GM19238 (cell line): ENCODE results near the gene GAS2L1.
"Not testable (repeated sequence)": the region's sequence is repeated elsewhere in the genome, so short reads cannot be mapped to it uniquely, and the experiment has no call there.

Source experiments
- DNase-seq: peaks from one replicate; pipeline ENCODE4 v3.0.0; 2011; ENCODE audit warnings: low spot score; ENCODE audit not compliant: insufficient read length

Gene GAS2L1

GRCh38 chr22:29342177-29342576 is 35.7 kb downstream of the GAS2L1 start:
- no peak for DNase-seq

GRCh38 chr22:29342577-29343312 is 36.3 kb downstream of the GAS2L1 start:
- DNase-seq: no peak

- no peak for DNase-seq
Observed at GRCh38 chr22:29343313-29343805, 36.9 kb downstream of the GAS2L1 start.

GRCh38 chr22:29344137-29344536 is 37.7 kb downstream of the GAS2L1 start:
- DNase-seq: no peak

DNA sequence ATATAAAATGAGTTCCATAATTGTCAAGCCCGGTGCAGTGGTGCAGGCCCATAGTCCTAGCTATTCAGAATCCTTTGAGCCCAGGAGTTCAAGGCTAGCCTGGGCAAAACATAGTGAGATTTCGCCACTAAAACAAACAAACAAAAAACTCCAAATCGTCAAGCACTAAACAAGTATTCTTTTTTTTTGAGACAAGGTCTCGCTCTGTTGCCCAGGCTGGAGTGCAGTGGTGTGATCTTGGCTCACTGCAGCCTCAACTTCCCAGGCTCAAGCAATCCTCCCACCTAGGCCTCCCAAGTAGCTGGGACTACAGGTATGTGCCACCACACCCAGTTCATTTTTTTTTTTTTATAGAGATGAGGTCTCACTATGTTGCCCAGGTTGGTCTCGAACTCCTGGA is 38.4 kb downstream of the GAS2L1 start:
- not testable (repeated sequence) for DNase-seq

DNA sequence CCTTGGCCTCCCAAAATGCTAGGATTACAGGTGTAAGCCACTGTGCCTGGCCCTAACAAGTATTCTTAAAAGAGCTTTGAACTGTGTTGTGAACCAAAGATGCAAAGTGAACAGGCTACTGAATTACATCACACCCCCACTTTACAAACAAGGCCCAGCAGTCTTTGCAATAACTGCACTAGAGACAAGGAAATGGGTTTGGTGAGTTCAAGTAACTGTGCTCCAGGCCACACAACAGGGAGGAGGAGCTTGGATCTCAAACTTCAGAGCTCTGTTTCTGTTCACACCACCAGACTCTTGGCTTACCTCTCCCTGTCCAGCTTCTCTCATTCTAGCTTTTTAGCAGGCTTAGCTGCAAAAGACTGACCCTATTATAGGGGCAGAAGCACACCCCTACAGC is 39.5 kb downstream of the GAS2L1 start:
- DNase-seq: no peak

GRCh38 chr22:29346659-29347058 is 40.2 kb downstream of the GAS2L1 start:
- no peak for DNase-seq

DNA sequence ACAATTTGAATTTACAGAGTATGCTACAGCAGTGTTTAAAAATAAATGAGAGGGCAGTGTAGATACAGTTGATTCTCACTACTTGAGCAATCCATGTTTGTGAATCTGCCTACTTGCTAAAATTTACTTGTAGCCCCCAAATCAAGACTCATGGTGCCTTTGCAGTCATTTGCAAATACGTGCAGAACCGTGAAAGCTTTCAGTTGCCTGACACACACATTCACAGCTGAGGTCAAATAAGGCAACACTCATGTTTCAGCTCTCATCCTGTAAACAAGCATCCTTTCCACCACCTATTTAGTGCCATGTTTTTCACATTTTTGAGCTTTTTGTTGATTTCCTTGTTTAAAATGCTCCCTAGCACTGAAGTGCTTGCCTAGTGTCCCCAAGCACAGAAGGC is 41.6 kb downstream of the GAS2L1 start:
- no peak for DNase-seq

DNA sequence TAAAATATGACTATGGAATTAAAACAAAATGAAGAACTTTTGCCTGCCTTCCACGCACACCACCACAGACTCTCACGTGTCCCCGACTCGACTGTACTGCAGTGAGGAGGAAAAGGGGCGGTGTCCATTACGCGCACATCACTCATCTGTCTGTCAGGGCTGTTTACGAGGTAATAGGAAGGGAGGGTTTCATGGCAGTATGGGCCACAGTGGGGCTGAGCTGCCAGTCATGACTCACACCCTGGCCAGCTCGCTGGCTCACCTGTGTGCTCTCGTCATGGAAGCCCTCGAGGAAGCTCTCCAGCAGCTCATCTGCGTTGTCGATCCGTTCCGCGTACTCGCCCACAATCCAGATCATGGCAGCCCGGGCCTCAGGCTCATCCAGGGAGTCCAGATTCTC is 42.5 kb downstream of the GAS2L1 start:
- no peak for DNase-seq

DNA sequence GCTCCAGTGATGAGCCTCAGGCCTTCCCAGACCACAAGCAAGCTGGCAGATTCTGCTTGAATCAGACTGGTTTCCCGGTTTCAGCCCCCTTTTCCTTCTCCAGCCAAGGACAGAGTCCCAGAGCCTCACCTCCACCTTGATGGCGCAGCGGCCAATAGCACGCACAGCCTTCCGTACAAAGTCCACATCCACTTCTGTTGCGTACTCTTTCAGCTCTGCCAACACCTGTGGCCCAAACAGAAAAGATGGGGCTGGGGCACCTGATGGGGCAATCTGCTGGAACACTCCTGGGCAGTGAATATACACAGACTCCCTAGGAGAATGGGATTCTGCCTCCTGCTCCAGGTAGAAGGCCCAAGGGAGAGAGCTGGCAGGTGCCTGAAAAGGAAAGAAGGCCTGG is 44.6 kb downstream of the GAS2L1 start:
- no peak for DNase-seq

- DNase-seq: no peak
Observed at GRCh38 chr22:29351891-29352290, 45.4 kb downstream of the GAS2L1 start.

DNA sequence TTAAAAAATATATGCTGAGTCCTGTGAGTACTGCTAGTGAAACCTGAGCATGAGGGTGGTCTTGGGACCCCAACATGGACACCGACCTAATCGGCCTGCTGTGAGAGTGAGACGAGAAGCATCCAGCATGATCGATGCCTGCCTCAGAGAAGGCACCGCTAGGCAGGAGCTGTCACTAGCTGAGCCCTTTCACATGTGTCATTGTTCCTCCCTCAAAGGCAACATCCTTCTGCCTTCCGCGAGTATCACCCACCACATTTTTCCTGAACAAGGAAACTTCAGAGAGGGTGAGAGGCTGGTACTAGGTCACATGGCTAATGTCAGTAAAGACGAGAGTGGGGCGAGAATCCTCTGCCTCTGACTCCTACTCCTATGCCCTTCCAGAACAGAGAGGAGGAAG is 46.3 kb downstream of the GAS2L1 start:
- no peak for DNase-seq

DNA sequence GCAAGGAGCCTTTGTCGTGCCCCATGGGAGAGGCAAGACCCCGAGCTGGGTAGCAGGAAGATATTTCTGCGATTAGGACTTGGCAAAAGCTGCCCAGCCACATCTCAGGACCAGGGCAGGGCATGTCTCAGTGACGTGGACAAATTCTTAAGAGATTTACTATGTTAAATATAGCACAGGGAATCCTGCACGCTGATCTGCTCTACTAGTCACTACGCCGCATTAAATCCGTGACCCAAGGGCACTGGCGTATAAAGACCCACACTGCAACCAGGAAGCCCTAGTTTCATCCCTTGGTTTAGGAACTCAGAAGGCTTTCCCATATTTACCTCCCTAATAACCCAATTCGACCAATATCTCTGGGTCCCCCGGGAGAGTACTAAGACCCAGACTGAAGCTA is 46.8 kb downstream of the GAS2L1 start:
- DNase-seq: no peak

DNA sequence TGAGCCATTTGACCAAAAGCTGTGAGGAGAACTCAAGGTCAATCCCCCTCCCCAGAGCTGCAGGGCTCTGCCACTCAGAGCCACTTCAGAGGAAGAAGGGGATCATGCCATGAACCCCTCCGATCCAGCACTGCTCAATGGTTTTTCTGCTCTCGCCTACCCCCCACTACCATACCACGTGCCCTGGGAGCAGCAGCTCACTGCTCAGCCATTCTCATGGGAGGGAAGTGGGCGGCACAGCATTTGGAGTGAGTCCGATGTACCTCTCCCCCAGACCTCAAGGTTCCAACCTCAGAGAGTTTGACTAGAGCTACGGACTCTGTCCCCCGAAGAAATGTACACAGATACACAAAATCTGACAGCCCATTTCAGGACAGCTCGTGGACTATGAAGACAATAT is 47.4 kb downstream of the GAS2L1 start:
- DNase-seq: no peak

DNA sequence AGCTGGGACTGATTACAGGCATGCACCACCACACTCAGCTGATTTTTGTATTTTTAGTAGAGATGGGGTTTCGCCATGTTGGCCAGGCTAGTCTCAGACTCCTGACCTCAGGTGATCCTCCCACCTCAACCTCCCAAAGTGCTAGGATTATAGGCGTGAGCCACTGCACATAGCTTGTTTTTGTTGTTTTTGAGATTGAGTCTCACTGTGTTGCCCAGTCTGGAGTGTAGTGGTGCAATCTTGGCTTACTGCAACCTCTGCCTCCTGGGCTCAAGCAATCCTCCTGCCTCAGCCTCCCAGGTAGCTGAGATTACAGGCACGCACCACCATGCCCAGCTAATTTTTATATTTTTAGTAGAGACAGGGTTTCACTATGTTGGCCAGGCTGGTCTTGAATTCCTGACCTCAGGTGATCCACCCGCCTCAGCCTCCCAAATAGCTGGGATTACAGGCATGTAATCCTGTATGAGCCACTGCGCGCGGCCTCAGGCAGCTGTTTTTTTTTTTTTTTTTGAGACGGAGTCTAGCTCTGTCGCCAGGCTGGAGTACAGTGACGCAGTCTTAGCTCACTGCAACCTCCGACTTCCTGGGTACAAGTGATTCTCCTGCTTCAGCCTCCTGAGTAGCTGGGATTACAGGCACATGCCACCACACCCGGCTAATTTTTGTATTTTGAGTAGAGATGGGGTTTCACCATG is 50.9 kb downstream of the GAS2L1 start:
- DNase-seq: not testable (repeated sequence)

DNA sequence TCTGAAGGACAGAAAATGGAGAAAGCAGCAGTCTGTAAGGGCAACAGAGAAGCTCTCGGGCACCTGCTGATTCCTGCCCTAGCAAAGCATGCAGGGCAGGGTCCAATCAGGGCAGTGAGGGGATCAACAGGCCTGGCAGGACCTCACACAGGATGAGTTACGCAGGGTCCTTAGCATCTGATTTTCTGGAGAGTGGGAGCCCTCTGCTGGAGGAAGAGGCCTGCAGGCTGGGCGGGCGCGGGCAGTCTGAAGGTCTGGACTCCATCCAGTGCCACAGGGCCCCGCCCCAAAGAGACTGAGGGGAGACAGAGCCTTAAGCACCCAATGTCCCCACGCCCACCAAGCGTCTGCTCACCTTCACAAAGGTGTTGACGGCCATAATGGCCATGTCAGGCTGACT is 53.0 kb downstream of the GAS2L1 start:
- no peak for DNase-seq
